GM12878 (cell line): Measurements from ENCODE around the gene ADIPOQ. TPM values are rescaled to one million over a fixed set of nuclear protein-coding genes. Genes with fewer than 3 reads are reported as not detected.

ENCODE experiments used
- ATAC-seq: fragments of 200-7000 bp; cut with Tn5 transposase; 3 replicates; pipeline ENCODE4 v1.9.1; 2020; ENCODE audit warnings: mild to moderate bottlenecking, moderate library complexity
- BruUV-seq: library from RNA; stranded (reverse); fragments of 400-500 nt; replicated peaks from 2 replicates; lab custom pipeline; 2021; lab: Mats Ljungman, UMichigan
- CTCF ChIA-PET: fragments of 300-600 bp; sonication (Branson Sonifier 250); formaldehyde crosslinking; extraction: SDS; loops from one replicate; lab custom pipeline; 2021; ENCODE audit warnings: inconsistent platforms; lab: Yijun Ruan, JAX
- POLR2A ChIA-PET: fragments of 350-600 bp; formaldehyde crosslinking; extraction: SDS; loops from one replicate; lab custom pipeline; 2021; ENCODE audit warnings: inconsistent platforms; lab: Charles Lee
- RAD21 ChIA-PET: fragments of 300-600 bp; sonication (Branson Sonifier 250); formaldehyde crosslinking; loops from one replicate; lab custom pipeline; 2023; ENCODE audit warnings: antibody characterized with exemption; ENCODE audit not compliant: unreplicated experiment; lab: Charles Lee
- SMC1A ChIA-PET: fragments of 300-600 bp; sonication (Branson Sonifier 250); formaldehyde crosslinking; loops from one replicate; lab custom pipeline; 2023; ENCODE audit not compliant: unreplicated experiment, uncharacterized antibody; lab: Charles Lee
- DNase-seq: peaks from one replicate; pipeline ENCODE4 v3.0.0-alpha.2; 2011; ENCODE audit warnings: low read depth, low spot score
- FAIRE-seq: peaks from 3 replicates; lab custom pipeline; 2011; peaks lifted over from hg19 to GRCh38; lab: Jason Lieb, UNC
- H2AFZ ChIP-seq: 2 replicates; pipeline ENCODE4 v1.6.0; 2011; ENCODE audit warnings: low read depth, low read length, control low read depth; ENCODE audit not compliant: control insufficient read depth
- H3K27ac ChIP-seq: 2 replicates; pipeline ENCODE4 v1.5.1; 2011; ENCODE audit warnings: control low read depth; ENCODE audit not compliant: control insufficient read depth, insufficient read depth
- H3K27me3 ChIP-seq, 2 experiments: replicated peaks in 1 of 2; 2 replicates each; pipeline versions ENCODE4 v1.6.0 to v1.6.1; 2011; ENCODE audit warnings: low read length in 1 of 2; ENCODE audit not compliant: control insufficient read depth in 2 of 2, insufficient read depth in 2 of 2
- H3K36me3 ChIP-seq, 2 experiments: 2 replicates each; pipeline ENCODE4 v1.5.1; 2011; ENCODE audit warnings: low read length in 1 of 2; ENCODE audit not compliant: control insufficient read depth in 2 of 2, insufficient read depth in 2 of 2
- H3K4me1 ChIP-seq: 2 replicates; pipeline ENCODE4 v1.6.1; 2011; ENCODE audit warnings: mild to moderate bottlenecking, low read length, moderate library complexity, mixed read lengths; ENCODE audit not compliant: control insufficient read depth, insufficient read depth
- H3K4me2 ChIP-seq: 2 replicates; pipeline ENCODE4 v1.6.0; 2011; ENCODE audit warnings: control low read depth; ENCODE audit not compliant: control insufficient read depth, insufficient read depth
- H3K4me3 ChIP-seq: fragments of 200-600 bp; sonication (generic); 2 replicates; pipeline ENCODE4 v1.5.1; 2016
- H3K79me2 ChIP-seq: 2 replicates; pipeline ENCODE4 v1.6.0; 2011; ENCODE audit warnings: low read length; ENCODE audit not compliant: control insufficient read depth, insufficient read depth
- H3K9ac ChIP-seq: 2 replicates; pipeline ENCODE4 v1.8.0; 2011; ENCODE audit warnings: low read length, control low read depth, mixed read lengths; ENCODE audit not compliant: control insufficient read depth, insufficient read depth
- H3K9me3 ChIP-seq: replicated peaks from 3 replicates; pipeline ENCODE4 v1.5.1; 2011; ENCODE audit warnings: mild to moderate bottlenecking, low read length; ENCODE audit not compliant: control insufficient read depth, insufficient read depth
- H4K20me1 ChIP-seq: 2 replicates; pipeline ENCODE4 v1.6.0; 2011; ENCODE audit not compliant: control insufficient read depth, insufficient read depth
- GABPA ChIP-seq: IDR thresholded peaks from 2 replicates; pipeline ENCODE4 v1.6.1; 2014; ENCODE audit warnings: antibody characterized with exemption, low read depth, mild to moderate bottlenecking, inconsistent platforms
- GATAD2B ChIP-seq: fragments of 450-650 bp; conservative IDR thresholded peaks from 2 replicates; pipeline ENCODE4 v1.6.1; 2017; ENCODE audit warnings: low read depth, mild to moderate bottlenecking, moderate library complexity
- IRF4 ChIP-seq: IDR thresholded peaks from 2 replicates; pipeline ENCODE4 v1.6.1; 2011; ENCODE audit warnings: low read depth, low read length
- KDM1A ChIP-seq: fragments of 200-600 bp; sonication (generic); IDR thresholded peaks from 2 replicates; pipeline ENCODE4 v1.6.1; 2016; ENCODE audit warnings: borderline replicate concordance
- MTA3 ChIP-seq: IDR thresholded peaks from 2 replicates; pipeline ENCODE4 v1.6.1; 2012; ENCODE audit warnings: low read length, inconsistent platforms, borderline replicate concordance
- NFYB ChIP-seq: IDR thresholded peaks from 2 replicates; pipeline ENCODE4 v1.6.1; 2011; ENCODE audit warnings: low read depth, mild to moderate bottlenecking, low read length, improper control_type of control experiment, moderate library complexity; ENCODE audit not compliant: insufficient read depth
- TAF1 ChIP-seq: IDR thresholded peaks from 2 replicates; pipeline ENCODE4 v1.6.1; 2011; ENCODE audit warnings: mild to moderate bottlenecking, low read depth, low read length, borderline replicate concordance
- TCF12 ChIP-seq: IDR thresholded peaks from 2 replicates; pipeline ENCODE4 v1.6.1; 2011; ENCODE audit warnings: low read depth, mild to moderate bottlenecking, low read length
- ZNF24 ChIP-seq: fragments of 450-650 bp; IDR thresholded peaks from 2 replicates; pipeline ENCODE4 v1.6.1; 2017; ENCODE audit warnings: antibody characterized with exemption, mild to moderate bottlenecking
- WGBS: methylation state at CpG from one replicate; pipeline ENCODE4 v1.1.6; 2016; ENCODE audit warnings: low lambda C conversion rate; ENCODE audit not compliant: insufficient replicate concordance, insufficient coverage; ENCODE audit errors: missing lambda C conversion rate; 5-methylcytosine and 5-hydroxymethylcytosine counted together
- in situ Hi-C: fragments of 300-500 bp; cut with MboI; formaldehyde crosslinking; loops from 9 replicates; pipeline ENCODE4 v1.14.3; 2018; ENCODE audit warnings: mixed read lengths
- intact Hi-C: fragments of 100-400 bp; cut with micrococcal nuclease; formaldehyde crosslinking; loops from one replicate; pipeline ENCODE4 v1.14.2; 2022; ENCODE audit not compliant: unreplicated experiment
- polyA plus RNA-seq, 11 experiments: library from polyadenylated mRNA; depleted of rRNA in 4 of 11; unstranded in 6 of 11; stranded (reverse) in 5 of 11; fragments of >200 nt; fragmentation: Nextera tagmentation in 4 of 11; fragmentation: Illumina TruSeq in 1 of 11; extraction: Ambion mirVana in 4 of 11; extraction: Trizol in 1 of 11; gene quantifications; 1 replicate in 1 of 11; 2 replicates in 10 of 11; pipeline versions ENCODE4 v1.2.1 to v1.2.3, GENCODE V29; 2011 to 2016; ENCODE audit warnings: inconsistent platforms in 2 of 11, missing spikeins in 2 of 11, low read depth in 1 of 11
- total RNA-seq, 4 experiments: library from RNA; depleted of rRNA in 3 of 4; stranded (reverse); fragments of >200 nt in 3 of 4; fragmentation: Illumina TruSeq in 1 of 4; extraction: Trizol in 1 of 4; gene quantifications; 2 replicates each; pipeline versions ENCODE4 v1.2.1 to v1.2.3, GENCODE V29; 2013 to 2021
- TF ChIP-seq, protein P1 (sequence below): fragments of 450-650 bp; IDR thresholded peaks from 2 replicates; pipeline ENCODE4 v1.6.1; 2014; ENCODE audit warnings: mild to moderate bottlenecking

The ADIPOQ gene
- total and polyA plus RNA-seq, 10 of the 15 experiments (the other 5 are each of a cell fraction or from before 2014, with no cell fraction given): not detected

GRCh38 chr3:186896875-186897274 lies 54.4 kb downstream of the ADIPOQ start:
- no peak for FAIRE-seq
- TF ChIP-seq NFYB: no peak
- no peak for TF ChIP-seq IRF4
- no peak for TF ChIP-seq GABPA
- TF ChIP-seq ZNF24: no peak
- no peak for TF ChIP-seq MTA3
- TF ChIP-seq TCF12: no peak
- no peak for TF ChIP-seq TAF1
- H3K4me3 ChIP-seq: no peak overlapping the region
- SMC1A ChIA-PET: no interaction called here
- 41% methylated on average over 4 of the region's 4 CpGs for WGBS
- no peak overlapping the region for H3K27ac ChIP-seq
- CTCF ChIA-PET: interaction anchor here (1.0 kb wide), 1 partner anchor 268 kb away, joined by 5 read pairs; no protein-coding TSS in a partner anchor
- no peak overlapping the region for H3K9ac ChIP-seq
- ATAC-seq: no peak
- H3K27me3 ChIP-seq: no peaks in the 10 kb centered on the region
- H2AFZ ChIP-seq: no peak overlapping the region
- H3K4me2 ChIP-seq: no peak overlapping the region
- DNase-seq: no peak
- H3K79me2 ChIP-seq: no peaks in the 10 kb centered on the region
- POLR2A ChIA-PET: no interaction called here
- no TSS peak for BruUV-seq
- H4K20me1 ChIP-seq: no peaks in the 10 kb centered on the region
- no peaks in the 10 kb centered on the region for H3K36me3 ChIP-seq
- H3K9me3 ChIP-seq: no peaks in the 10 kb centered on the region
- in situ Hi-C loops (no loop called here), intact Hi-C loops (no loop called here)
- H3K4me1 ChIP-seq: no peaks in the 10 kb centered on the region
- RAD21 ChIA-PET: no interaction called here

- Histone ChIP-seq H3K4me1 (no peaks in the 10 kb centered on the region), H2AFZ (no peak overlapping the region), H3K79me2 (no peaks in the 10 kb centered on the region), H3K4me2 (no peak overlapping the region), H3K27me3 (no peaks in the 10 kb centered on the region), H3K27ac (no peak overlapping the region), H4K20me1 (no peaks in the 10 kb centered on the region), H3K36me3 (no peaks in the 10 kb centered on the region), H3K4me3 (no peak overlapping the region), H3K9ac (no peak overlapping the region), H3K9me3 (no peaks in the 10 kb centered on the region)
- ATAC-seq (no peak), FAIRE-seq (no peak), DNase-seq (no peak)
- POLR2A ChIA-PET: no interaction called here
- SMC1A ChIA-PET: no interaction called here
- BruUV-seq: no TSS peak
- TF ChIP-seq KDM1A (no peak), GATAD2B (no peak)
- TF ChIP-seq, protein P1, sequence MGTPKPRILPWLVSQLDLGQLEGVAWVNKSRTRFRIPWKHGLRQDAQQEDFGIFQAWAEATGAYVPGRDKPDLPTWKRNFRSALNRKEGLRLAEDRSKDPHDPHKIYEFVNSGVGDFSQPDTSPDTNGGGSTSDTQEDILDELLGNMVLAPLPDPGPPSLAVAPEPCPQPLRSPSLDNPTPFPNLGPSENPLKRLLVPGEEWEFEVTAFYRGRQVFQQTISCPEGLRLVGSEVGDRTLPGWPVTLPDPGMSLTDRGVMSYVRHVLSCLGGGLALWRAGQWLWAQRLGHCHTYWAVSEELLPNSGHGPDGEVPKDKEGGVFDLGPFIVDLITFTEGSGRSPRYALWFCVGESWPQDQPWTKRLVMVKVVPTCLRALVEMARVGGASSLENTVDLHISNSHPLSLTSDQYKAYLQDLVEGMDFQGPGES: no peak
- CTCF ChIA-PET: no interaction called here
- 69% methylated on average over 1 of the region's 1 CpG for whole genome bisulfite sequencing
- in situ Hi-C loops (no loop called here), intact Hi-C loops (no loop called here)
- RAD21 ChIA-PET: no interaction called here
Observed at GRCh38 chr3:186901135-186901734, 58.7 kb downstream of the ADIPOQ start.
